GM23338 (cell line): ENCODE data around the gene NME9. TPM values are rescaled to one million over a fixed set of nuclear protein-coding genes. Genes with fewer than 3 reads are reported as not detected.

ENCODE experiments used
- ATAC-seq: fragments of 200-7000 bp; cut with Tn5 transposase; 3 replicates; pipeline ENCODE4 v1.9.1; 2020
- DNase-seq: peaks from one replicate; pipeline ENCODE4 v3.0.0-alpha.2; 2015; ENCODE audit warnings: low spot score
- H2AFZ ChIP-seq: fragments of 200-600 bp; sonication (generic); 2 replicates; pipeline ENCODE4 v1.8.0; 2016; ENCODE audit warnings: antibody characterized with exemption, mild to moderate bottlenecking, moderate library complexity
- H3F3A ChIP-seq: fragments of 200-600 bp; sonication (generic); replicated peaks from 2 replicates; pipeline ENCODE4 v1.8.0; 2017; ENCODE audit warnings: antibody characterized with exemption, mixed run types, low read depth
- H3K27ac ChIP-seq: fragments of 200-600 bp; sonication (generic); 2 replicates; pipeline ENCODE4 v1.6.1; 2016; ENCODE audit warnings: low read depth
- H3K27me3 ChIP-seq: fragments of 200-600 bp; sonication (generic); 2 replicates; pipeline ENCODE4 v1.8.0; 2016; ENCODE audit warnings: mild to moderate bottlenecking, mixed run types, moderate library complexity; ENCODE audit not compliant: insufficient read depth
- H3K36me3 ChIP-seq: fragments of 200-600 bp; sonication (generic); 2 replicates; pipeline ENCODE4 v1.8.0; 2016; ENCODE audit warnings: mild to moderate bottlenecking; ENCODE audit not compliant: insufficient read depth
- H3K4me1 ChIP-seq: fragments of 200-600 bp; sonication (generic); 2 replicates; pipeline ENCODE4 v1.8.0; 2016; ENCODE audit warnings: mild to moderate bottlenecking, moderate library complexity; ENCODE audit not compliant: insufficient read depth
- H3K4me2 ChIP-seq: fragments of 200-600 bp; sonication (generic); 2 replicates; pipeline ENCODE4 v1.7.1; 2017; ENCODE audit warnings: mixed run types
- H3K4me3 ChIP-seq: fragments of 200-600 bp; sonication (generic); 2 replicates; pipeline ENCODE4 v1.6.1; 2016; ENCODE audit warnings: mixed run types
- H3K79me2 ChIP-seq: fragments of 200-600 bp; sonication (generic); replicated peaks from 2 replicates; pipeline ENCODE4 v1.8.0; 2017; ENCODE audit warnings: mild to moderate bottlenecking; ENCODE audit not compliant: insufficient read depth
- H3K9me2 ChIP-seq: fragments of 200-600 bp; sonication (generic); 2 replicates; pipeline ENCODE4 v1.8.0; 2017; ENCODE audit not compliant: insufficient read depth
- H4K20me1 ChIP-seq: fragments of 200-600 bp; sonication (generic); replicated peaks from 2 replicates; pipeline ENCODE4 v1.8.0; 2017; ENCODE audit warnings: mild to moderate bottlenecking; ENCODE audit not compliant: insufficient read depth
- H3K27ac Mint-ChIP-seq: 2 replicates; pipeline ENCODE4 v1.8.0; 2020; ENCODE audit warnings: inconsistent platforms, mild to moderate bottlenecking, moderate library complexity, mixed read lengths
- H3K27me3 Mint-ChIP-seq: 3 replicates; pipeline ENCODE4 v1.8.0; 2022; ENCODE audit warnings: low read depth, mild to moderate bottlenecking, moderate library complexity, mixed read lengths, inconsistent platforms; ENCODE audit not compliant: insufficient read depth, poor library complexity
- H3K36me3 Mint-ChIP-seq: 3 replicates; pipeline ENCODE4 v1.8.0; 2021; ENCODE audit warnings: low read depth, mild to moderate bottlenecking, inconsistent platforms, moderate library complexity, mixed read lengths
- H3K4me1 Mint-ChIP-seq: 3 replicates; pipeline ENCODE4 v1.8.0; 2020; ENCODE audit warnings: mild to moderate bottlenecking, inconsistent platforms, mixed read lengths
- H3K4me3 Mint-ChIP-seq: 3 replicates; pipeline ENCODE4 v1.8.0; 2021; ENCODE audit warnings: moderate library complexity, mild to moderate bottlenecking, inconsistent platforms, mixed read lengths
- H3K9me3 Mint-ChIP-seq: 3 replicates; pipeline ENCODE4 v1.8.0; 2020; ENCODE audit warnings: moderate library complexity, mild to moderate bottlenecking, inconsistent platforms, mixed read lengths
- EZH2phosphoT487 ChIP-seq: fragments of 200-600 bp; sonication (generic); IDR thresholded peaks from one replicate; pipeline ENCODE4 v1.8.1; 2018; ENCODE audit warnings: antibody characterized with exemption; ENCODE audit not compliant: unreplicated experiment
- JUNB ChIP-seq: IDR thresholded peaks from one replicate; pipeline ENCODE4 v1.6.1; 2016; ENCODE audit warnings: antibody characterized with exemption; ENCODE audit not compliant: unreplicated experiment
- REST ChIP-seq: IDR thresholded peaks from one replicate; pipeline ENCODE4 v1.6.1; 2018; ENCODE audit warnings: antibody characterized with exemption; ENCODE audit not compliant: unreplicated experiment
- STAT1 ChIP-seq: IDR thresholded peaks from one replicate; pipeline ENCODE4 v1.6.1; 2016; ENCODE audit warnings: antibody characterized with exemption; ENCODE audit not compliant: unreplicated experiment
- ZNF114 ChIP-seq: fragments of 250-450 bp; sonication (Bioruptor Pico); IDR thresholded peaks from 2 replicates; pipeline ENCODE4 v1.5.0; 2020; ENCODE audit warnings: mild to moderate bottlenecking, moderate library complexity
- ZNF462 ChIP-seq: fragments of 250-450 bp; sonication (Bioruptor Pico); IDR thresholded peaks from 2 replicates; pipeline ENCODE4 v1.5.0; 2020; ENCODE audit warnings: mild to moderate bottlenecking, moderate library complexity
- polyA plus RNA-seq: library from polyadenylated mRNA; unstranded; fragments of >200 nt; fragmentation: Nextera tagmentation; extraction: Ambion mirVana; gene quantifications from 2 replicates; pipeline ENCODE4 v1.2.1, GENCODE V29; 2016
- total RNA-seq: library from RNA; depleted of rRNA; stranded (reverse); fragments of >200 nt; shearing (Covaris generic); gene quantifications from 2 replicates; pipeline ENCODE4 v1.2.3, GENCODE V29; 2014

NME9 gene
- total and polyA plus RNA-seq, 2 experiments from 2014 or later: 0.14 to 2.0 TPM

- TF ChIP-seq EZH2phosphoT487 (no peak), STAT1 (no peak), ZNF462 (CRISPR knock-in tag) (no peak), ZNF114 (CRISPR knock-in tag) (no peak)
Measured at GRCh38 chr3:138260611-138261010, 69.0 kb downstream of the NME9 start (continued).

- no peaks in the 10 kb centered on the region for H3K27me3 ChIP-seq
- H3K4me3 Mint-ChIP-seq: no peak overlapping the region
- H3K4me3 ChIP-seq: no peak overlapping the region
- no peak overlapping the region for H3K27ac Mint-ChIP-seq
- no peaks in the 10 kb centered on the region for H3K9me2 ChIP-seq
- peaks cover 4% of the 10 kb centered on the region; the same call in 1 of the 2 replicates for H4K20me1 ChIP-seq
- peaks cover 3% of the 10 kb centered on the region for H3K27me3 Mint-ChIP-seq
- H3K4me2 ChIP-seq: no peak overlapping the region
- DNase-seq: no peak
- no peak overlapping the region for H3K27ac ChIP-seq
- no peaks in the 10 kb centered on the region for H3K36me3 Mint-ChIP-seq
- no peaks in the 10 kb centered on the region for H3K4me1 ChIP-seq
- no peaks in the 10 kb centered on the region for H3K9me3 Mint-ChIP-seq
- no peaks in the 10 kb centered on the region for H3F3A ChIP-seq
- ATAC-seq: no peak
- H2AFZ ChIP-seq: no peak overlapping the region
- no peaks in the 10 kb centered on the region for H3K79me2 ChIP-seq
- peaks cover 6% of the 10 kb centered on the region; the same call in 1 of the 2 replicates for H3K36me3 ChIP-seq
- H3K4me1 Mint-ChIP-seq: no peaks in the 10 kb centered on the region; the same call in 2 of the 3 replicates
- TF ChIP-seq EZH2phosphoT487 (no peak), ZNF462 (CRISPR knock-in tag) (no peak), REST (no peak), JUNB (no peak)
Measured at GRCh38 chr3:138259126-138259525, 70.5 kb downstream of the NME9 start.
